ENCODE results near the gene IQCE.

IQCE gene

GRCh38 chr7:2613098-2613930 is 54.5 kb downstream of the IQCE start:
- no peak for DNase-seq (ENCODE audit: low read depth in 1 of 2, low spot score in 1 of 2)

- no peak for DNase-seq (ENCODE audit: low read depth in 1 of 2, low spot score in 1 of 2)
Observed at GRCh38 chr7:2613931-2614600, 55.3 kb downstream of the IQCE start.

GRCh38 chr7:2614631-2615330 is 56.0 kb downstream of the IQCE start:
- DNase-seq (ENCODE audit: low read depth in 1 of 2, low spot score in 1 of 2): no peak

GRCh38 chr7:2616387-2617324 is 57.9 kb downstream of the IQCE start:
- DNase-seq (ENCODE audit: low read depth in 1 of 2, low spot score in 1 of 2): no peak

GRCh38 chr7:2617325-2617905 is 58.6 kb downstream of the IQCE start:
- no peak for DNase-seq (ENCODE audit: low read depth in 1 of 2, low spot score in 1 of 2)

- no peak for DNase-seq (ENCODE audit: low read depth in 1 of 2, low spot score in 1 of 2)
Observed at GRCh38 chr7:2619116-2619515, 60.3 kb downstream of the IQCE start.

GRCh38 chr7:2621061-2621828 is 62.5 kb downstream of the IQCE start:
- no peak for DNase-seq (ENCODE audit: low read depth in 1 of 2, low spot score in 1 of 2)

- DNase-seq (ENCODE audit: low read depth in 1 of 2, low spot score in 1 of 2): no peak
Observed at GRCh38 chr7:2621948-2622640, 63.3 kb downstream of the IQCE start.

GRCh38 chr7:2622869-2623697 is 64.3 kb downstream of the IQCE start:
- no peak for DNase-seq (ENCODE audit: low read depth in 1 of 2, low spot score in 1 of 2)

- no peak for DNase-seq (ENCODE audit: low read depth in 1 of 2, low spot score in 1 of 2)
Observed at GRCh38 chr7:2623698-2624014, 64.9 kb downstream of the IQCE start.

- no peak for DNase-seq (ENCODE audit: low read depth in 1 of 2, low spot score in 1 of 2)
Observed at GRCh38 chr7:2624293-2624886, 65.6 kb downstream of the IQCE start.

- DNase-seq (ENCODE audit: low read depth in 1 of 2, low spot score in 1 of 2): no peak
Observed at GRCh38 chr7:2626498-2627117, 67.8 kb downstream of the IQCE start.

GRCh38 chr7:2627258-2628129 is 68.7 kb downstream of the IQCE start:
- DNase-seq (ENCODE audit: low read depth in 1 of 2, low spot score in 1 of 2): no peak

- DNase-seq (ENCODE audit: low read depth in 1 of 2, low spot score in 1 of 2): no peak
Observed at GRCh38 chr7:2628130-2628482, 69.3 kb downstream of the IQCE start.

GRCh38 chr7:2628891-2629290 is 70.1 kb downstream of the IQCE start:
- no peak for DNase-seq (ENCODE audit: low read depth in 1 of 2, low spot score in 1 of 2)

GRCh38 chr7:2629746-2630681 is 71.2 kb downstream of the IQCE start:
- DNase-seq (ENCODE audit: low read depth in 1 of 2, low spot score in 1 of 2): no peak

Data from activated CD4-positive, alpha-beta T cell treated with anti-CD3 and anti-CD28 coated beads, Interleukin-2, amount 50 U/mL, for 24 hours (primary cell).